Measurements from ENCODE around the gene KISS1R.

Gene KISS1R

GRCh38 chr19:938233-938923, 21.2 kb downstream of the KISS1R start:
- Histone ChIP-seq H3K36me3 (ENCODE audit: insufficient read depth, low read length) (peaks cover 8% of the 10 kb centered on the region), H3K4me3 (ENCODE audit: low read length) (no peak overlapping the region), H3K27me3 (ENCODE audit: control insufficient read depth, insufficient read depth, low read length) (no peaks in the 10 kb centered on the region), H3K9me3 (replicated peaks; ENCODE audit: low read length) (no peaks in the 10 kb centered on the region), H3K9ac (ENCODE audit: low read depth, low read length) (no peak overlapping the region), H3K4me2 (ENCODE audit: low read length) (no peak overlapping the region), H3K4me1 (ENCODE audit: control insufficient read depth, insufficient read depth, low read length) (peaks cover 41% of the 10 kb centered on the region)

- Histone ChIP-seq H3K36me3 (ENCODE audit: insufficient read depth, low read length) (peaks cover 12% of the 10 kb centered on the region), H3K9ac (ENCODE audit: low read depth, low read length) (no peak overlapping the region), H3K9me3 (replicated peaks; ENCODE audit: low read length) (no peaks in the 10 kb centered on the region), H3K27me3 (ENCODE audit: control insufficient read depth, insufficient read depth, low read length) (no peaks in the 10 kb centered on the region), H3K4me3 (ENCODE audit: low read length) (no peak overlapping the region), H3K4me1 (ENCODE audit: control insufficient read depth, insufficient read depth, low read length) (peaks cover 31% of the 10 kb centered on the region), H3K4me2 (ENCODE audit: low read length) (no peak overlapping the region)
These were observed 22.3 kb downstream of the KISS1R start for GRCh38 chr19:939439-939838.

- no peak overlapping the region for H3K4me2 ChIP-seq (ENCODE audit: low read length)
- peaks cover 12% of the 10 kb centered on the region for H3K36me3 ChIP-seq (ENCODE audit: insufficient read depth, low read length)
- no peak overlapping the region for H3K4me3 ChIP-seq (ENCODE audit: low read length)
- no peaks in the 10 kb centered on the region for H3K9me3 ChIP-seq (replicated peaks; ENCODE audit: low read length)
- no peak overlapping the region for H3K9ac ChIP-seq (ENCODE audit: low read depth, low read length)
- no peaks in the 10 kb centered on the region for H3K27me3 ChIP-seq (ENCODE audit: control insufficient read depth, insufficient read depth, low read length)
- H3K4me1 ChIP-seq (ENCODE audit: control insufficient read depth, insufficient read depth, low read length) = peaks cover 26% of the 10 kb centered on the region
These were observed 22.8 kb downstream of the KISS1R start for GRCh38 chr19:939922-940321.

- Histone ChIP-seq H3K9me3 (replicated peaks; ENCODE audit: low read length) (no peaks in the 10 kb centered on the region), H3K36me3 (ENCODE audit: insufficient read depth, low read length) (peaks cover 12% of the 10 kb centered on the region), H3K27me3 (ENCODE audit: control insufficient read depth, insufficient read depth, low read length) (no peaks in the 10 kb centered on the region), H3K4me1 (ENCODE audit: control insufficient read depth, insufficient read depth, low read length) (peaks cover 20% of the 10 kb centered on the region), H3K4me3 (ENCODE audit: low read length) (peak overlapping the region; percentile 60), H3K4me2 (ENCODE audit: low read length) (peak overlapping the region; percentile 82), H3K9ac (ENCODE audit: low read depth, low read length) (peak overlapping the region; percentile 9)
These were observed 23.6 kb downstream of the KISS1R start for GRCh38 chr19:940591-941291.

GRCh38 chr19:941292-942132, 24.4 kb downstream of the KISS1R start:
- no peaks in the 10 kb centered on the region for H3K9me3 ChIP-seq (replicated peaks; ENCODE audit: low read length)
- H3K36me3 ChIP-seq (ENCODE audit: insufficient read depth, low read length) = peaks cover 12% of the 10 kb centered on the region
- peaks cover 20% of the 10 kb centered on the region for H3K4me1 ChIP-seq (ENCODE audit: control insufficient read depth, insufficient read depth, low read length)
- no peaks in the 10 kb centered on the region for H3K27me3 ChIP-seq (ENCODE audit: control insufficient read depth, insufficient read depth, low read length)
- peak overlapping the region; percentile 82 for H3K4me2 ChIP-seq (ENCODE audit: low read length)
- peak overlapping the region; percentile 60 for H3K4me3 ChIP-seq (ENCODE audit: low read length)
- peak overlapping the region; percentile 9 for H3K9ac ChIP-seq (ENCODE audit: low read depth, low read length)

GRCh38 chr19:942133-942645, 25.1 kb downstream of the KISS1R start:
- peaks cover 11% of the 10 kb centered on the region for H3K36me3 ChIP-seq (ENCODE audit: insufficient read depth, low read length)
- H3K9ac ChIP-seq (ENCODE audit: low read depth, low read length) = no peak overlapping the region
- H3K4me3 ChIP-seq (ENCODE audit: low read length) = no peak overlapping the region
- no peak overlapping the region for H3K4me2 ChIP-seq (ENCODE audit: low read length)
- H3K4me1 ChIP-seq (ENCODE audit: control insufficient read depth, insufficient read depth, low read length) = peaks cover 20% of the 10 kb centered on the region
- H3K9me3 ChIP-seq (replicated peaks; ENCODE audit: low read length) = no peaks in the 10 kb centered on the region
- no peaks in the 10 kb centered on the region for H3K27me3 ChIP-seq (ENCODE audit: control insufficient read depth, insufficient read depth, low read length)

- Histone ChIP-seq H3K4me3 (ENCODE audit: low read length) (no peak overlapping the region), H3K4me2 (ENCODE audit: low read length) (no peak overlapping the region), H3K36me3 (ENCODE audit: insufficient read depth, low read length) (peaks cover 12% of the 10 kb centered on the region), H3K9me3 (replicated peaks; ENCODE audit: low read length) (no peaks in the 10 kb centered on the region), H3K4me1 (ENCODE audit: control insufficient read depth, insufficient read depth, low read length) (peaks cover 20% of the 10 kb centered on the region), H3K27me3 (ENCODE audit: control insufficient read depth, insufficient read depth, low read length) (no peaks in the 10 kb centered on the region), H3K9ac (ENCODE audit: low read depth, low read length) (no peak overlapping the region)
These were observed 26.5 kb downstream of the KISS1R start for GRCh38 chr19:943551-944170.

- H3K4me2 ChIP-seq (ENCODE audit: low read length) = no peak overlapping the region
- H3K9ac ChIP-seq (ENCODE audit: low read depth, low read length) = no peak overlapping the region
- H3K9me3 ChIP-seq (replicated peaks; ENCODE audit: low read length) = no peaks in the 10 kb centered on the region
- peaks cover 20% of the 10 kb centered on the region for H3K4me1 ChIP-seq (ENCODE audit: control insufficient read depth, insufficient read depth, low read length)
- no peak overlapping the region for H3K4me3 ChIP-seq (ENCODE audit: low read length)
- peaks cover 12% of the 10 kb centered on the region for H3K36me3 ChIP-seq (ENCODE audit: insufficient read depth, low read length)
- no peaks in the 10 kb centered on the region for H3K27me3 ChIP-seq (ENCODE audit: control insufficient read depth, insufficient read depth, low read length)
These were observed 27.0 kb downstream of the KISS1R start for GRCh38 chr19:944171-944567.

- Histone ChIP-seq H3K9ac (ENCODE audit: low read depth, low read length) (no peak overlapping the region), H3K9me3 (replicated peaks; ENCODE audit: low read length) (no peaks in the 10 kb centered on the region), H3K4me1 (ENCODE audit: control insufficient read depth, insufficient read depth, low read length) (peaks cover 20% of the 10 kb centered on the region), H3K4me3 (ENCODE audit: low read length) (no peak overlapping the region), H3K27me3 (ENCODE audit: control insufficient read depth, insufficient read depth, low read length) (no peaks in the 10 kb centered on the region), H3K4me2 (ENCODE audit: low read length) (no peak overlapping the region), H3K36me3 (ENCODE audit: insufficient read depth, low read length) (peaks cover 12% of the 10 kb centered on the region)
These were observed 27.6 kb downstream of the KISS1R start for GRCh38 chr19:944663-945241.

GRCh38 chr19:945401-946252, 28.5 kb downstream of the KISS1R start:
- Histone ChIP-seq H3K9ac (ENCODE audit: low read depth, low read length) (no peak overlapping the region), H3K4me2 (ENCODE audit: low read length) (no peak overlapping the region), H3K9me3 (replicated peaks; ENCODE audit: low read length) (no peaks in the 10 kb centered on the region), H3K4me1 (ENCODE audit: control insufficient read depth, insufficient read depth, low read length) (peaks cover 16% of the 10 kb centered on the region), H3K36me3 (ENCODE audit: insufficient read depth, low read length) (peaks cover 12% of the 10 kb centered on the region), H3K27me3 (ENCODE audit: control insufficient read depth, insufficient read depth, low read length) (no peaks in the 10 kb centered on the region), H3K4me3 (ENCODE audit: low read length) (no peak overlapping the region)

Data from skeletal muscle satellite cell (primary cell).